VCaP (cell line): ENCODE data around the gene IRAK3.

Experiments used
- H3K27ac ChIP-seq: fragments of 450-650 bp; 2 replicates; pipeline ENCODE4 v1.5.1; 2017
- TF ChIP-seq, protein P1 (sequence below): fragments of 450-650 bp; conservative IDR thresholded peaks from 2 replicates; pipeline ENCODE4 v1.5.1; 2017; ENCODE audit warnings: mild to moderate bottlenecking, moderate library complexity

Gene IRAK3

DNA sequence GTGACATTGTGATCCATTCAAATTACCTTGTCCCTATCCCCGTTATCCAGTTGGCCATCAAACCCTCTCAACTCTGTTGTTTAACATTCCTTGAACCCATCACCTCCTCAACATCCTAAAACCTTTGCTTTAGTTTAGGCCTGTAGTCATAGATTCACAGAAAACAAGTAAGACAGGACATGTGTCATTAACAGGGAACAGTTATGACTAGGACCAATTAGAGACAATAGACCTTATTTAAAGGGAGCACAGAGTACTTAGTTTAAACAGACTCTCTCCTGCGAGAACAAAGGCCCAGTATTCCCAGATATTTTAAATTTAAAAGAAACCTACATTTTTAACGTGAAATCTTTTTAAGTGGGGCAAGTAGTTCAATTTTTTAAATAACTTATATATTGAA is 93.2 kb downstream of the IRAK3 start:
- no peak overlapping the region for H3K27ac ChIP-seq
- TF ChIP-seq, protein P1, sequence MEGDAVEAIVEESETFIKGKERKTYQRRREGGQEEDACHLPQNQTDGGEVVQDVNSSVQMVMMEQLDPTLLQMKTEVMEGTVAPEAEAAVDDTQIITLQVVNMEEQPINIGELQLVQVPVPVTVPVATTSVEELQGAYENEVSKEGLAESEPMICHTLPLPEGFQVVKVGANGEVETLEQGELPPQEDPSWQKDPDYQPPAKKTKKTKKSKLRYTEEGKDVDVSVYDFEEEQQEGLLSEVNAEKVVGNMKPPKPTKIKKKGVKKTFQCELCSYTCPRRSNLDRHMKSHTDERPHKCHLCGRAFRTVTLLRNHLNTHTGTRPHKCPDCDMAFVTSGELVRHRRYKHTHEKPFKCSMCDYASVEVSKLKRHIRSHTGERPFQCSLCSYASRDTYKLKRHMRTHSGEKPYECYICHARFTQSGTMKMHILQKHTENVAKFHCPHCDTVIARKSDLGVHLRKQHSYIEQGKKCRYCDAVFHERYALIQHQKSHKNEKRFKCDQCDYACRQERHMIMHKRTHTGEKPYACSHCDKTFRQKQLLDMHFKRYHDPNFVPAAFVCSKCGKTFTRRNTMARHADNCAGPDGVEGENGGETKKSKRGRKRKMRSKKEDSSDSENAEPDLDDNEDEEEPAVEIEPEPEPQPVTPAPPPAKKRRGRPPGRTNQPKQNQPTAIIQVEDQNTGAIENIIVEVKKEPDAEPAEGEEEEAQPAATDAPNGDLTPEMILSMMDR = no peak

DNA sequence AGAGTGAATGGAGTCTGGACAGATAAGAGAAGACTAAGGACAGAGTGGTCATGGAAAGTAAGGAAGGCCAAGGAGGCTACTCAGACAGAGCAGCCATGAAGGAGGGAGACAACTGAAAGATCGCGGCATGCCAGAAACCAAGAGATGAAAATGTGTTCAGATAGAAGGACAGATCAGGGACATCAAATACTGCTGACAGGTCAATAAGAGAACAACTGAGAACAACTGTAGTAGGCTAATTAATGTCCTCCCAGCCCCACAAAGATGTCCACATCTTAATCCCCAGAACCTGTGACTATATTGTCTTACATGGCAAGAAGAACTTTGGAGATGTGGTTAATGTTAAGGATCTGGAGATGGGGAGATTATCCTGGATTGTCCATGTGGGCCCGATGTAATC is 98.3 kb downstream of the IRAK3 start:
- TF ChIP-seq, protein P1 = no peak
- H3K27ac ChIP-seq = no peak overlapping the region

DNA sequence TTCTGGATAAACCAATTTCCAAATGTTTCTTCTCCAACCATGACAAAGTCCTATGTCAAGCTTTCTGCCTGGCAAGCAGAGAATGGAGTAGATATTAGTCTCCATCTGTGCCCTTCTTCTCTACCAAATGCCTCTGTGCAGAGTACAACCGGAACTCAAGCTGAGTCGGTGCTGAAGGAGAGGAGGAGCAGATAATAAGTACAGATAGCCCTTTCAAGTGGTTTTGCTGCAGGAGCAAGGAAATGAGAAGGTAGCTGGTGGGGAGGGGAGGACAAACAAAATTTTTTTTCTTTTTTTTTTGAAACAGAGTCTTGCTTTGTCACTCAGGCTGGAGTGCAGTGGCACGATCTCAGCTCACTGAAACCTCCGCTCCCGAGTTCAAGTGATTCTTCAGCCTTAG is 99.1 kb downstream of the IRAK3 start:
- H3K27ac ChIP-seq = no peak overlapping the region

DNA sequence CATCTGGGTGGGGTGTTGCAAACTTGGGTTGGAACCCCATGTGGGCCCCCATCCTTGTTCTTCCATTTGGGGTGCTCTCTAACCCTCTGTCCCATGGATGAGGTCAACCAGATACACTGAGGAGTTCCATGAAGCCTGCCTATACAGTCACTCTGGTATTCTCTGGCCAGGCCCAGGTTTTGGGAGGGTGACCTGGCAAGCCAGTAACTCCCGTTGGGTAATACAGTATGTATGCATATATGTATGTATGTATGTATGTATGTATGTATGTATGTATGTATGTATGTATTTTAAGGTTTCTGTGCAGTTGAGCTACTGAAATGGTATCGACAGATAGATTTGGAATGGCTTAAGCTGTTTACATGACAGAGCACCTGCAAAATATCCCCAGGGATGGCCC is 100.5 kb downstream of the IRAK3 start:
- H3K27ac ChIP-seq = no peak overlapping the region
- TF ChIP-seq, protein P1 = no peak

More for the DNA sequence above, 99.1 kb downstream of the IRAK3 start:
- TF ChIP-seq, protein P1 = no peak

DNA sequence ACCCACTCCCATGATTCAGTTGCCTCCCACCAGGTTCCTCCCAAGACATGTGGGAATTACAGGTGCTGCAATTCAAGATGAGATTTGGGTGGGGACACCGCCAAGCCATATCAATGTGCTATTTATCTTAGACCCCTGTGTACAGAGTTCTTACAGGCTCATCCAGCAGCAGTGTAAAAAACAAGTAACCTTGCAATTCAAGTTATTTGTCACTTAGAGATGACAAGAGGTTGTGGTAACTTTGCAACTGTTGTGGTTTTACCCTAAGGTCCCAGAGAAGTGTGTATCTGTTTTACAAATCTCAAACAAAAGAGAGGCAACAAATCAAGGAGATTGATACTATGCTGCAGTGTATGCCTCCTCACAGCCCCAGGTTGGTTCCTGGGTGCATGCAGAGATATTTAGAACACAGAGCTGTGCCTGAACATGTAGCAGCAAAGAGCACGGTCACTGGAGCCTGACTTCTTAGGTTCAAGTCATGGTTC is 101.7 kb downstream of the IRAK3 start:
- TF ChIP-seq, protein P1 = no peak
- no peak overlapping the region for H3K27ac ChIP-seq

DNA sequence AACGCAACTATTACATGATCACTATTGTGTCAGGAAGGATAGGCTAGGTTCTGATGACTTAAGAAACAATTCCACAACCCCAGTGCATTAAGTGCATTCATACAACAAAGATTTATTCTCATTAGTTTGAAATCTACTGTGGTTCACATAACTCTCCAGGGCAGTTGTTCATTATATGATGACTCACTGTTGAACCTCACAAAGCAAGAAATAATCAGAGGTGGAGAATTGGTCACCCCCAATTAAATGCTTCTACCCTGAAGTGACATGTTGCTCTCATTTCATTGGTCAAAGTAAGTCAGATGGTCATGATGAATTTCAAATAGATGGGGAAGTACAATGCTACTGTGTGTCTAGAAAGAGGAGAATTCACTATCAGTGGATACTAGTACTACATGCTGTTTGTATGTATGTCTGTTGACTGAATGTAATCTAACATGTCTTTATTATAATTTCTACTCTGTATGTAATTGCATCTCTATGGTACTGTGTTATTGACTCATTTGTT is 107.2 kb downstream of the IRAK3 start:
- TF ChIP-seq, protein P1 = no peak
- no peak overlapping the region for H3K27ac ChIP-seq

DNA sequence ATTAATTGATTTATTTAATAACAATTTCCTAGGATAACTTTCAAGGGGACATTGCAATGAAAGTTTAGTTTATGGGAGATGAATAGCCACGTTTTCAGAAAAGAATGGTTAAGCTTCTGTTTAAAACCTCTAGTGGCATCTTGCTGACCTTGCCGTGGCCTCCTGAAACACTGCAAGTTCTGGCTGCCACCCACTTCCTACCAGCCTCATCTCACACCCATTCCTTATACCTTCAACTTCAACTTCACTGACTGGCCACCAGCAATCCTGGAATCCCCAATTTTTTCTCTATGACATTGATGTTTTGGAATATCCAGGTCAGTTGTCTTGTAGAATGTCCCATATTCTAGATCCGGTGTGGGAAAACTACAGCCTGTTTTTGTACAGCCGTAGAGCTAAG is 108.1 kb downstream of the IRAK3 start:
- no peak overlapping the region for H3K27ac ChIP-seq
- TF ChIP-seq, protein P1 = no peak
